IPS DF 4.7 (cell line): ENCODE measurements around the gene FAM20C.
"Not testable (repeated sequence)": the region's sequence is repeated elsewhere in the genome, so short reads cannot be mapped to it uniquely, and the experiment has no call there.

Experiments used
- DNase-seq: peaks from one replicate; pipeline ENCODE4 v3.0.0-alpha.2; 2013; ENCODE audit warnings: low spot score; ENCODE audit errors: extremely low read depth

Gene FAM20C

GRCh38 chr7:255721-256361 lies 63.5 kb downstream of the FAM20C start:
- no peak for DNase-seq

GRCh38 chr7:256461-256940 lies 64.1 kb downstream of the FAM20C start:
- DNase-seq = no peak

- no peak for DNase-seq
Observed at GRCh38 chr7:256981-257646, 64.7 kb downstream of the FAM20C start.

- no peak for DNase-seq
Observed at GRCh38 chr7:257647-257992, 65.2 kb downstream of the FAM20C start.

- no peak for DNase-seq
Observed at GRCh38 chr7:258476-259190, 66.3 kb downstream of the FAM20C start.

GRCh38 chr7:259191-259505 lies 66.8 kb downstream of the FAM20C start:
- no peak for DNase-seq

GRCh38 chr7:259751-260405 lies 67.5 kb downstream of the FAM20C start:
- DNase-seq = no peak

GRCh38 chr7:260441-261281 lies 68.3 kb downstream of the FAM20C start:
- no peak for DNase-seq

- no peak for DNase-seq
Observed at GRCh38 chr7:261341-262250, 69.2 kb downstream of the FAM20C start.

GRCh38 chr7:262251-262572 lies 69.8 kb downstream of the FAM20C start:
- no peak for DNase-seq

- not testable (repeated sequence) for DNase-seq
Observed at GRCh38 chr7:262631-263311, 70.4 kb downstream of the FAM20C start.

GRCh38 chr7:263483-264351 lies 71.3 kb downstream of the FAM20C start:
- DNase-seq = not testable (repeated sequence)

- no peak for DNase-seq
Observed at GRCh38 chr7:264541-265191, 72.3 kb downstream of the FAM20C start.

GRCh38 chr7:265192-265997 lies 73.0 kb downstream of the FAM20C start:
- no peak for DNase-seq

- no peak for DNase-seq
Observed at GRCh38 chr7:265998-266850, 73.9 kb downstream of the FAM20C start.
